Vagina (tissue), 2 donors: ENCODE measurements around the gene NCAPD2.

Experiments used
- POLR2A ChIP-seq, 2 donors: fragments of 450-650 bp; IDR thresholded peaks; one replicate each; pipeline ENCODE4 v1.6.1; 2017; ENCODE audit warnings: antibody characterized with exemption in 2 of 2, mild to moderate bottlenecking in 2 of 2, moderate library complexity in 2 of 2
- TF ChIP-seq, protein P1 (sequence below), 3 experiments: fragments of 450-650 bp in 2 of 3; fragments of 200-600 bp in 1 of 3; sonication (generic) in 1 of 3; IDR thresholded peaks; one replicate each; pipeline ENCODE4 v1.5.1; 2017 to 2019; ENCODE audit warnings: antibody characterized with exemption in 3 of 3, mild to moderate bottlenecking in 2 of 3, moderate library complexity in 2 of 3

DNA sequence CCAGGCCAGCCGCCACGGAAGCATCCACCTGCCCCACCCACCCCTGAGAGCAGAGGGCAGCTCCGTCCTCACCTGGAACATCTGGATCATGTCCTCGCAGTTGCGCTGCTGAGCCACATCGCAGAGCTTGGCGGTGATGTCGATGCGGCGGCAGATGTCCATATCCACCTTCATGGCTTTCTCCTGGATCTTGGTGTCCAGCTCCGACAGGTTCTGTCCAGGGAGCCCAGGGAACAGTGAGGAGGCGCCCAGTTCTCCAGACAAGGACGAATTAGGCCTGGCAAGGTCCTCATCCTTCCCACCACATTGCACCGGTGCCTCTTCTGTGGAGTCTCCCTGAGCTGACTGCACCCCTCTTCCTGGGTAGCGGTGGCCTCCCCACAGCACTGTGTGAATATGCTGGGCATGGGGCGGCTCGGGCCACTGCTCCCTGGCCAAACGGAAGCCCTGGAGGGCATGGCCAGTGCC is 55.8 kb downstream of the NCAPD2 start:
- TF ChIP-seq, protein P1, sequence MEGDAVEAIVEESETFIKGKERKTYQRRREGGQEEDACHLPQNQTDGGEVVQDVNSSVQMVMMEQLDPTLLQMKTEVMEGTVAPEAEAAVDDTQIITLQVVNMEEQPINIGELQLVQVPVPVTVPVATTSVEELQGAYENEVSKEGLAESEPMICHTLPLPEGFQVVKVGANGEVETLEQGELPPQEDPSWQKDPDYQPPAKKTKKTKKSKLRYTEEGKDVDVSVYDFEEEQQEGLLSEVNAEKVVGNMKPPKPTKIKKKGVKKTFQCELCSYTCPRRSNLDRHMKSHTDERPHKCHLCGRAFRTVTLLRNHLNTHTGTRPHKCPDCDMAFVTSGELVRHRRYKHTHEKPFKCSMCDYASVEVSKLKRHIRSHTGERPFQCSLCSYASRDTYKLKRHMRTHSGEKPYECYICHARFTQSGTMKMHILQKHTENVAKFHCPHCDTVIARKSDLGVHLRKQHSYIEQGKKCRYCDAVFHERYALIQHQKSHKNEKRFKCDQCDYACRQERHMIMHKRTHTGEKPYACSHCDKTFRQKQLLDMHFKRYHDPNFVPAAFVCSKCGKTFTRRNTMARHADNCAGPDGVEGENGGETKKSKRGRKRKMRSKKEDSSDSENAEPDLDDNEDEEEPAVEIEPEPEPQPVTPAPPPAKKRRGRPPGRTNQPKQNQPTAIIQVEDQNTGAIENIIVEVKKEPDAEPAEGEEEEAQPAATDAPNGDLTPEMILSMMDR (IDR thresholded peaks at IDR 0.05), result no peak
- no peak for TF ChIP-seq POLR2A (IDR thresholded peaks at IDR 0.05)
